H1 (cell line): ENCODE results near the gene UBE2D3. TPM values are rescaled to one million over a fixed set of nuclear protein-coding genes. Genes with fewer than 3 reads are reported as not detected.

Experiments used
- CTCF ChIA-PET: fragments of 300-600 bp; sonication (Branson Sonifier 250); formaldehyde crosslinking; loops from one replicate; lab custom pipeline; 2021; ENCODE audit not compliant: partially characterized antibody; lab: Charles Lee
- POLR2A ChIA-PET: fragments of 300-600 bp; sonication (Branson Sonifier 250); formaldehyde crosslinking; loops from one replicate; lab custom pipeline; 2021; ENCODE audit warnings: inconsistent platforms; ENCODE audit not compliant: partially characterized antibody; lab: Charles Lee
- DNase-seq, 2 experiments: peaks; one replicate each; pipeline versions ENCODE4 v3.0.0 to v3.0.0-alpha.2; 2010 to 2022; ENCODE audit warnings: low spot score in 2 of 2, low read depth in 1 of 2, mixed read lengths in 1 of 2
- FAIRE-seq: peaks from 2 replicates; lab custom pipeline; 2011; peaks lifted over from hg19 to GRCh38; lab: Jason Lieb, UNC
- H2AFZ ChIP-seq: 2 replicates; pipeline ENCODE4 v1.8.1; 2012; ENCODE audit warnings: low read length, inconsistent platforms
- H2AK5ac ChIP-seq: 2 replicates; pipeline ENCODE4 v1.6.1; 2013; ENCODE audit warnings: low read depth, low read length
- H2BK120ac ChIP-seq: replicated peaks from 2 replicates; pipeline ENCODE3; 2013; ENCODE audit warnings: low read depth, low read length, inconsistent platforms
- H2BK12ac ChIP-seq: 2 replicates; pipeline ENCODE4 v1.6.1; 2013; ENCODE audit warnings: low read depth, low read length
- H2BK15ac ChIP-seq: 2 replicates; pipeline ENCODE4 v1.6.1; 2013; ENCODE audit warnings: low read length
- H2BK20ac ChIP-seq: 2 replicates; pipeline ENCODE4 v1.6.1; 2013; ENCODE audit warnings: low read length
- H2BK5ac ChIP-seq: 2 replicates; pipeline ENCODE4 v1.6.1; 2013; ENCODE audit warnings: low read depth, low read length
- H3K14ac ChIP-seq: 2 replicates; pipeline ENCODE4 v1.6.1; 2013; ENCODE audit warnings: inconsistent platforms; ENCODE audit not compliant: insufficient read length
- H3K18ac ChIP-seq: 2 replicates; pipeline ENCODE4 v1.6.1; 2013; ENCODE audit warnings: low read length; ENCODE audit errors: extremely low read depth
- H3K23ac ChIP-seq: 2 replicates; pipeline ENCODE4 v1.6.1; 2013; ENCODE audit warnings: inconsistent platforms; ENCODE audit not compliant: insufficient read length
- H3K23me2 ChIP-seq: 2 replicates; pipeline ENCODE4 v1.6.1; 2013; ENCODE audit warnings: low read depth, low read length
- H3K27ac ChIP-seq: 2 replicates; pipeline ENCODE4 v1.6.1; 2011; ENCODE audit warnings: low read depth, low read length, inconsistent platforms
- H3K27me3 ChIP-seq, 4 experiments: replicated peaks in 1 of 4; 1 replicate in 1 of 4; 2 replicates in 3 of 4; pipeline versions ENCODE4 v1.6.1 to v1.8.1; 2011 to 2013; ENCODE audit warnings: low read length in 3 of 4, mild to moderate bottlenecking in 3 of 4, inconsistent platforms in 2 of 4, mixed read lengths in 2 of 4, moderate library complexity in 1 of 4; ENCODE audit not compliant: control insufficient read depth in 3 of 4, insufficient read depth in 3 of 4; ENCODE audit errors: extremely low read depth in 1 of 4
- H3K36me3 ChIP-seq, 4 experiments: 2 replicates each; pipeline versions ENCODE4 v1.6.1 to v1.8.1; 2011 to 2013; ENCODE audit warnings: mild to moderate bottlenecking in 4 of 4, low read length in 3 of 4, moderate library complexity in 2 of 4, control low read depth in 1 of 4, inconsistent platforms in 1 of 4; ENCODE audit not compliant: insufficient read depth in 4 of 4, control insufficient read depth in 2 of 4
- H3K4ac ChIP-seq: replicated peaks from 2 replicates; pipeline ENCODE3; 2013; ENCODE audit warnings: low read length, low read depth, mixed read lengths, inconsistent platforms; ENCODE audit not compliant: insufficient read length
- H3K4me1 ChIP-seq, 4 experiments: replicated peaks in 1 of 4; 1 replicate in 1 of 4; 2 replicates in 3 of 4; pipeline versions ENCODE4 v1.6.1 to v1.8.1; 2011 to 2013; ENCODE audit warnings: low read length in 3 of 4, inconsistent platforms in 2 of 4, mixed read lengths in 1 of 4; ENCODE audit not compliant: insufficient read depth in 4 of 4, control insufficient read depth in 3 of 4
- H3K4me2 ChIP-seq, 2 experiments: 2 replicates each; pipeline versions ENCODE4 v1.6.1 to v1.8.1; 2011 to 2013; ENCODE audit warnings: low read depth in 2 of 2, low read length in 2 of 2, control low read depth in 1 of 2, inconsistent platforms in 1 of 2, mild to moderate bottlenecking in 1 of 2; ENCODE audit not compliant: insufficient read depth in 1 of 2
- H3K4me3 ChIP-seq, 4 experiments: fragments of 200-600, 300-600 bp in 1 of 4; sonication (generic), shearing (Covaris generic), sonication (Bioruptor Twin) in 1 of 4; 2 replicates each; pipeline versions ENCODE4 v1.5.1 to v1.8.1; 2011 to 2016; ENCODE audit warnings: low read length in 4 of 4, low read depth in 3 of 4, control low read depth in 2 of 4, inconsistent platforms in 2 of 4, mild to moderate bottlenecking in 2 of 4, mixed read lengths in 1 of 4, moderate library complexity in 1 of 4; ENCODE audit not compliant: insufficient read depth in 2 of 4; ENCODE audit errors: extremely low read depth in 1 of 4
- H3K56ac ChIP-seq: replicated peaks from 2 replicates; pipeline ENCODE3; 2013; ENCODE audit warnings: low read depth, mild to moderate bottlenecking, mixed read lengths, low read length, inconsistent platforms; ENCODE audit not compliant: insufficient read length
- H3K79me1 ChIP-seq: 2 replicates; pipeline ENCODE4 v1.6.1; 2013; ENCODE audit warnings: low read depth, low read length, control low read depth
- H3K79me2 ChIP-seq, 2 experiments: 2 replicates each; pipeline versions ENCODE4 v1.6.1 to v1.8.1; 2012 to 2013; ENCODE audit warnings: low read length in 2 of 2, mild to moderate bottlenecking in 2 of 2, inconsistent platforms in 1 of 2; ENCODE audit not compliant: insufficient read depth in 2 of 2, control insufficient read depth in 1 of 2
- H3K9ac ChIP-seq, 4 experiments: replicated peaks in 1 of 4; 1 replicate in 1 of 4; 2 replicates in 3 of 4; pipeline versions ENCODE4 v1.6.1 to v1.8.1; 2011 to 2013; ENCODE audit warnings: low read depth in 3 of 4, low read length in 3 of 4, control low read depth in 2 of 4, mild to moderate bottlenecking in 2 of 4, moderate library complexity in 2 of 4, inconsistent platforms in 1 of 4; ENCODE audit errors: extremely low read depth in 1 of 4
- H3K9me3 ChIP-seq, 2 experiments: 2 replicates each; pipeline versions ENCODE4 v1.6.1 to v1.8.1; 2012 to 2013; ENCODE audit warnings: mild to moderate bottlenecking in 2 of 2, moderate library complexity in 2 of 2, control low read depth in 1 of 2, inconsistent platforms in 1 of 2, low read depth in 1 of 2, low read length in 1 of 2, mixed read lengths in 1 of 2; ENCODE audit not compliant: insufficient read depth in 2 of 2
- H4K20me1 ChIP-seq, 2 experiments: replicated peaks in 1 of 2; 2 replicates each; pipeline versions ENCODE3 to v1.8.1; 2011 to 2013; ENCODE audit warnings: inconsistent platforms in 2 of 2, low read length in 2 of 2, mild to moderate bottlenecking in 1 of 2; ENCODE audit not compliant: insufficient read depth in 2 of 2, control insufficient read depth in 1 of 2
- H4K5ac ChIP-seq: 2 replicates; pipeline ENCODE4 v1.6.1; 2013; ENCODE audit warnings: low read length, low read depth, mixed read lengths, inconsistent platforms; ENCODE audit not compliant: insufficient read length
- H4K8ac ChIP-seq: 2 replicates; pipeline ENCODE4 v1.8.0; 2013; ENCODE audit warnings: mild to moderate bottlenecking, moderate library complexity, low read length, inconsistent platforms; ENCODE audit not compliant: insufficient read depth; ENCODE audit errors: extremely low read depth
- H4K91ac ChIP-seq: replicated peaks from 2 replicates; pipeline ENCODE3; 2013; ENCODE audit warnings: low read length, mixed read lengths, inconsistent platforms; ENCODE audit not compliant: insufficient read length
- CHD1 ChIP-seq: IDR thresholded peaks from 2 replicates; pipeline ENCODE4 v1.6.1; 2012; ENCODE audit warnings: low read depth, low read length, improper control_type of control experiment
- HDAC6 ChIP-seq: IDR thresholded peaks from one replicate; pipeline ENCODE4 v1.7.1; 2012; ENCODE audit warnings: low read depth, mild to moderate bottlenecking, inconsistent platforms, low read length, moderate library complexity
- KDM5A ChIP-seq: fragments of 200-600 bp; IDR thresholded peaks from 2 replicates; pipeline ENCODE4 v1.7.1; 2012; ENCODE audit warnings: mild to moderate bottlenecking, low read length, inconsistent platforms, mixed read lengths
- SP4 ChIP-seq: IDR thresholded peaks from 2 replicates; pipeline ENCODE4 v1.6.1; 2012; ENCODE audit warnings: low read length, inconsistent platforms
- TAF7 ChIP-seq: optimal IDR thresholded peaks from 2 replicates; pipeline ENCODE3; 2011; ENCODE audit warnings: low read depth, mild to moderate bottlenecking, inconsistent platforms, low read length, moderate library complexity, borderline replicate concordance
- YY1 ChIP-seq: IDR thresholded peaks from 2 replicates; pipeline ENCODE4 v1.6.1; 2011; ENCODE audit warnings: low read depth, mild to moderate bottlenecking, low read length
- ZNF274 ChIP-seq: IDR thresholded peaks from 2 replicates; pipeline ENCODE4 v1.7.0; 2012; ENCODE audit warnings: low read length, borderline replicate concordance; ENCODE audit errors: extremely low read depth
- WGBS, 2 experiments: shearing (Covaris generic) in 1 of 2; methylation state at CpG; one replicate each; pipeline versions ENCODE4 v1.1.6 to v1.1.7; 2013 to 2015; ENCODE audit warnings: low lambda C conversion rate in 2 of 2, mixed read lengths in 2 of 2, inconsistent platforms in 1 of 2, low coverage in 1 of 2, missing lambda C conversion rate in 1 of 2; ENCODE audit not compliant: insufficient replicate concordance in 2 of 2, insufficient coverage in 1 of 2, insufficient read length in 1 of 2; ENCODE audit errors: extremely low coverage in 1 of 2, missing lambda C conversion rate in 1 of 2; 5-methylcytosine and 5-hydroxymethylcytosine counted together
- polyA plus RNA-seq, 7 experiments: library from polyadenylated mRNA; depleted of rRNA in 3 of 7; stranded (reverse) in 5 of 7; unstranded in 2 of 7; fragments of >200 nt in 5 of 7; fragments of 200-250 nt in 2 of 7; gene quantifications; 1 replicate in 5 of 7; 2 replicates in 1 of 7; 4 replicates in 1 of 7; pipeline versions ENCODE4 v1.2.1 to v1.2.3, GENCODE V29; 2011 to 2013; ENCODE audit warnings: missing spikeins in 2 of 7, mixed read lengths in 2 of 7
- total RNA-seq: library from RNA; stranded (reverse); fragmentation: NEBNext Ultra II Directional; extraction: Animal tissue kit (Norgen Biotek cat#: 25700); gene quantifications from 2 replicates; pipeline ENCODE4 v1.2.1, GENCODE V29; 2021
- TF ChIP-seq, protein P1 (sequence below): IDR thresholded peaks from 2 replicates; pipeline ENCODE4 v1.6.1; 2012; ENCODE audit warnings: inconsistent platforms
- TF ChIP-seq, protein P2 (sequence below): IDR thresholded peaks from 2 replicates; pipeline ENCODE4 v1.6.1; 2012; ENCODE audit warnings: low read length, inconsistent platforms

UBE2D3 gene
- total and polyA plus RNA-seq, 2 of the 8 experiments (the other 6 are each of a cell fraction or from before 2014, with no cell fraction given), result 396 to 544 TPM

DNA sequence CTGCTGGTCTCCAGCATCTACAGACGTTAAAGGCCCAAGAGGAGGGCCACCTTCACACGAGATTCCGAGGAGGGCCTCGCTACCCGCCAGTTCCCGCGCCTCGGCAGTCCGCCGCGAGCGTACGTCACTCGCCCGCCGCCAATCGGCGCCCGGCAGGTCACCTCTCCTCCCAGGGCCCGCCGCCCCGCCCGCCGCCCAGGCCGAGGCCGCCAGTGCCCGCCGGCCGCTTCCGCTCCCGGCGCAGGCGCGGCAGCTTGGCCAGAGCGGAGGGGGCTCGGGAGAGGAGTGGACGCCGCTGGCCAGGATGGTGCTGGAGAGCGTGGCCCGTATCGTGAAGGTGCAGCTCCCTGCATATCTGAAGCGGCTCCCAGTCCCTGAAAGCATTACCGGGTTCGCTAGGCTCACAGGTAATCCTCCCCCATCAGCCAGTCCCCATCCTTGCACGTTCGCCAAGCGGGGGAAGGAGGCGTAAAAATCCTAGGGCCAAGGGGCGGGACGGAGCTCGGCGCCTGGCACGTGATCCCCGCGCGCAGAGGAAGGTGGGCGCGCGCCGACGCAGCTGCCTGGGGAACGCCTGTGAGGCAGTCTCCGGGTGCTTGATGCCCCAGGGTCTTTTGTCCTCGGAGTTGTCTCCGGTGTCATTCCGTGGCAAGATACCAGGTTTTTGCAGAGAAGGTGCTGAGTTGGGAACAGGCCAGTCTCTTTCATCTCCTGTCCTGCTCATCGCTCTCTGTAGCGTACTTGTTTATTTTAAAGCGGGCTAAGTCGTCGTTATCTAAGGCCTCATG lies 41.6 kb upstream of the UBE2D3 start, which contains the start of gene CISD2:
Gene CISD2, plus strand, starts transcription at position 212 of the 788 bp plus-strand sequence. Its CDS starts 93 bp downstream, at position 305.
- H3K56ac ChIP-seq, result peak within 1 kb of the TSS; percentile 80
- H3K79me1 ChIP-seq, result no peaks in the 10 kb centered on the region; the same call in 1 of the 2 replicates
- peak within 1 kb of the TSS; percentile 98; the same call in 1 of the 2 replicates for H4K8ac ChIP-seq
- no peak within 1 kb of the TSS for H2AK5ac ChIP-seq
- H3K27ac ChIP-seq, result peak within 1 kb of the TSS; percentile 98
- peak within 1 kb of the TSS; percentile 91 for H2BK12ac ChIP-seq
- H4K20me1 ChIP-seq, result no peaks in the 10 kb centered on the region
- no peaks in the 10 kb centered on the region for H3K9me3 ChIP-seq
- peak within 1 kb of the TSS; percentile 96 for H2BK5ac ChIP-seq
- H2BK15ac ChIP-seq, result peak within 1 kb of the TSS; percentile 89; the same call in 1 of the 2 replicates
- H3K18ac ChIP-seq, result peak within 1 kb of the TSS; percentile 93
- peaks cover 0 to 85% of the 10 kb centered on the region in 2 experiments; a peak in 2 of 4 replicates for H3K79me2 ChIP-seq
- H3K14ac ChIP-seq, result peak within 1 kb of the TSS; percentile 97
- H3K27me3 ChIP-seq, result no peaks in the 10 kb centered on the region
- ChIA-PET POLR2A (interaction anchor here (0.6 to 5.4 kb wide), 24 partner anchors 9 to 433 kb away, joined by 3 to 127 read pairs (median 4); partner anchors contain the start of genes MANBA and UBE2D3), CTCF (interaction anchor here (0.9 kb wide), 1 partner anchor 12 kb away, joined by 5 read pairs; no protein-coding TSS in a partner anchor)
- peak within 1 kb of the TSS; percentile 97 for H2AFZ ChIP-seq
- H4K5ac ChIP-seq, result peak within 1 kb of the TSS; percentile 98
- peak within 1 kb of the TSS; percentile 13 for H2BK120ac ChIP-seq
- H3K4me2 ChIP-seq, result peak within 1 kb of the TSS; percentile 84 to 92
- H3K9ac ChIP-seq, result peak within 1 kb of the TSS; percentile 96 to 99 (median 96)
- 0% methylated on average over 56 of the region's 71 CpGs; no CpG with 5 or more reads in 1 of the 2 experiments for WGBS, 2 experiments
- FAIRE-seq, result no peak
- no peak within 1 kb of the TSS for H2BK20ac ChIP-seq
- no peak within 1 kb of the TSS for H3K23ac ChIP-seq
- peaks cover 6% of the 10 kb centered on the region for H3K23me2 ChIP-seq
- H3K4me3 ChIP-seq, result peak within 1 kb of the TSS; percentile 73 to 86 (median 78)
- H4K91ac ChIP-seq, result peak within 1 kb of the TSS; percentile 94
- 0 out of 7 replicates have a peak, but pooled peaks cover 0 to 2% (median 0%) of the 10 kb centered on the region in 4 experiments for H3K4me1 ChIP-seq
- peak within 1 kb of the TSS; percentile 71 for H3K4ac ChIP-seq
- peaks cover 0 to 4% (median 0%) of the 10 kb centered on the region in 4 experiments; a peak in 3 of 8 replicates for H3K36me3 ChIP-seq
- peak; percentile 66 to 92 for DNase-seq
- TF ChIP-seq YY1 (no peak), HDAC6 (no peak), KDM5A (no peak), SP4 (no peak), CHD1 (no peak), ZNF274 (no peak), TAF7 (peak; percentile 65)
- TF ChIP-seq, protein P1, sequence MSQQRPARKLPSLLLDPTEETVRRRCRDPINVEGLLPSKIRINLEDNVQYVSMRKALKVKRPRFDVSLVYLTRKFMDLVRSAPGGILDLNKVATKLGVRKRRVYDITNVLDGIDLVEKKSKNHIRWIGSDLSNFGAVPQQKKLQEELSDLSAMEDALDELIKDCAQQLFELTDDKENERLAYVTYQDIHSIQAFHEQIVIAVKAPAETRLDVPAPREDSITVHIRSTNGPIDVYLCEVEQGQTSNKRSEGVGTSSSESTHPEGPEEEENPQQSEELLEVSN, result peak; percentile 90
- TF ChIP-seq, protein P2, sequence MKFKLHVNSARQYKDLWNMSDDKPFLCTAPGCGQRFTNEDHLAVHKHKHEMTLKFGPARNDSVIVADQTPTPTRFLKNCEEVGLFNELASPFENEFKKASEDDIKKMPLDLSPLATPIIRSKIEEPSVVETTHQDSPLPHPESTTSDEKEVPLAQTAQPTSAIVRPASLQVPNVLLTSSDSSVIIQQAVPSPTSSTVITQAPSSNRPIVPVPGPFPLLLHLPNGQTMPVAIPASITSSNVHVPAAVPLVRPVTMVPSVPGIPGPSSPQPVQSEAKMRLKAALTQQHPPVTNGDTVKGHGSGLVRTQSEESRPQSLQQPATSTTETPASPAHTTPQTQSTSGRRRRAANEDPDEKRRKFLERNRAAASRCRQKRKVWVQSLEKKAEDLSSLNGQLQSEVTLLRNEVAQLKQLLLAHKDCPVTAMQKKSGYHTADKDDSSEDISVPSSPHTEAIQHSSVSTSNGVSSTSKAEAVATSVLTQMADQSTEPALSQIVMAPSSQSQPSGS, result no peak
